ENCODE data around the gene RGS1.

The RGS1 gene

GRCh38 chr1:192584866-192585265, 9.3 kb downstream of the RGS1 start:
- DNase-seq: no peak

GRCh38 chr1:192587386-192588266, 12.1 kb downstream of the RGS1 start:
- DNase-seq: no peak

- no peak for DNase-seq
Observed at GRCh38 chr1:192588546-192588945, 13.0 kb downstream of the RGS1 start.

- DNase-seq: no peak
Observed at GRCh38 chr1:192589813-192590212, 14.2 kb downstream of the RGS1 start.

GRCh38 chr1:192592517-192592916, 16.9 kb downstream of the RGS1 start:
- no peak for DNase-seq

GRCh38 chr1:192592981-192593708, 17.6 kb downstream of the RGS1 start:
- DNase-seq: no peak

GRCh38 chr1:192595299-192595698, 19.7 kb downstream of the RGS1 start:
- DNase-seq: no peak

- no peak for DNase-seq
Observed at GRCh38 chr1:192598589-192598988, 23.0 kb downstream of the RGS1 start.

- DNase-seq: no peak
Observed at GRCh38 chr1:192600275-192600674, 24.7 kb downstream of the RGS1 start.

GRCh38 chr1:192601143-192601542, 25.6 kb downstream of the RGS1 start:
- no peak for DNase-seq

- no peak for DNase-seq
Observed at GRCh38 chr1:192601567-192601966, 26.0 kb downstream of the RGS1 start.

GRCh38 chr1:192602757-192603156, 27.2 kb downstream of the RGS1 start:
- DNase-seq: no peak

GRCh38 chr1:192603218-192603787, 27.7 kb downstream of the RGS1 start:
- no peak for DNase-seq

GRCh38 chr1:192604979-192605620, 29.5 kb downstream of the RGS1 start:
- no peak for DNase-seq

GRCh38 chr1:192608671-192609070, 33.1 kb downstream of the RGS1 start:
- DNase-seq: no peak

- peak; percentile 53 for DNase-seq
Observed at GRCh38 chr1:192609110-192610079, 33.8 kb downstream of the RGS1 start.

- DNase-seq: no peak
Observed at GRCh38 chr1:192610112-192610889, 34.7 kb downstream of the RGS1 start.

- DNase-seq: no peak
Observed at GRCh38 chr1:192615055-192615454, 39.5 kb downstream of the RGS1 start.

GRCh38 chr1:192620071-192620635, 44.6 kb downstream of the RGS1 start:
- no peak for DNase-seq

- no peak for DNase-seq
Observed at GRCh38 chr1:192626366-192627179, 51.0 kb downstream of the RGS1 start.
